ENCODE results near the gene CD27.

GRCh38 chr12:6450091-6450868, 5.5 kb downstream of the CD27 start:
- TF ChIP-seq POLR2A (IDR thresholded peaks at IDR 0.05) (no peak), CTCF (IDR thresholded peaks at IDR 0.05) (no peak), POLR2AphosphoS5 (IDR thresholded peaks at IDR 0.05) (no peak), EP300 (IDR thresholded peaks at IDR 0.05; ENCODE audit: low read depth) (no peak)

All from transverse colon (tissue), 4 donors.